SJSA1 (cell line): Measurements from ENCODE around the gene WWOX. TPM values are rescaled to one million over a fixed set of nuclear protein-coding genes. Genes with fewer than 3 reads are reported as not detected.
"Not testable (repeated sequence)": the region's sequence is repeated elsewhere in the genome, so short reads cannot be mapped to it uniquely, and the experiment has no call there.

Experiments
- DNase-seq, 2 experiments: peaks; one replicate each; pipeline ENCODE4 v3.0.0-alpha.2; 2015 to 2020; ENCODE audit warnings: low spot score in 2 of 2, low read depth in 1 of 2
- H3K27ac ChIP-seq: fragments of 250-450 bp; sonication (Bioruptor Pico); 2 replicates; pipeline ENCODE4 v1.5.1; 2020; ENCODE audit warnings: mild to moderate bottlenecking, moderate library complexity
- H3K27me3 ChIP-seq: fragments of 250-450 bp; sonication (Bioruptor Pico); replicated peaks from 2 replicates; pipeline ENCODE4 v1.5.1; 2020; ENCODE audit warnings: mild to moderate bottlenecking, moderate library complexity
- H3K36me3 ChIP-seq: fragments of 250-450 bp; sonication (Bioruptor Pico); 2 replicates; pipeline ENCODE4 v1.5.1; 2020; ENCODE audit warnings: mild to moderate bottlenecking
- H3K4me1 ChIP-seq: fragments of 250-450 bp; sonication (Bioruptor Pico); replicated peaks from 2 replicates; pipeline ENCODE4 v1.6.1; 2021; ENCODE audit warnings: mild to moderate bottlenecking
- H3K4me3 ChIP-seq: fragments of 250-450 bp; sonication (Bioruptor Pico); 2 replicates; pipeline ENCODE4 v1.5.1; 2020; ENCODE audit warnings: mild to moderate bottlenecking
- H3K9me3 ChIP-seq: fragments of 250-450 bp; sonication (Bioruptor Pico); replicated peaks from 2 replicates; pipeline ENCODE4 v1.5.1; 2020; ENCODE audit warnings: mild to moderate bottlenecking
- total RNA-seq: library from RNA; depleted of rRNA; stranded (reverse); fragments of >200 nt; shearing (Covaris generic); gene quantifications from 2 replicates; pipeline ENCODE4 v1.2.3, GENCODE V29; 2014; rRNA removed

Gene WWOX
- 13.4 and 86.5 TPM in 2 replicates for total RNA-seq

GRCh38 chr16:78099271-78100111 lies at the start of gene WWOX:
Gene WWOX (plus strand): TSS chr16:78099654.
- 0 out of 2 replicates have a peak, but pooled peaks cover 2% of the 10 kb centered on the region for H3K36me3 ChIP-seq
- peak within 1 kb of the TSS; percentile 66 for H3K4me3 ChIP-seq
- peak within 1 kb of the TSS; percentile 34 for H3K27ac ChIP-seq
- peaks cover 6% of the 10 kb centered on the region; the same call in 1 of the 2 replicates for H3K27me3 ChIP-seq
- H3K4me1 ChIP-seq: peaks cover 10% of the 10 kb centered on the region
- DNase-seq: peak; percentile 98
- no peaks in the 10 kb centered on the region for H3K9me3 ChIP-seq

- Histone ChIP-seq H3K27me3 (peaks cover 6% of the 10 kb centered on the region), H3K4me1 (no peaks in the 10 kb centered on the region), H3K27ac (no peak overlapping the region), H3K9me3 (no peaks in the 10 kb centered on the region), H3K36me3 (no peaks in the 10 kb centered on the region), H3K4me3 (no peak overlapping the region)
- DNase-seq: no peak
These were observed 48.6 kb upstream of the WWOX start for GRCh38 chr16:78050734-78051400.

- H3K4me3 ChIP-seq: no peak overlapping the region
- H3K9me3 ChIP-seq: no peaks in the 10 kb centered on the region
- DNase-seq: no peak
- no peaks in the 10 kb centered on the region for H3K27me3 ChIP-seq
- no peaks in the 10 kb centered on the region for H3K4me1 ChIP-seq
- H3K36me3 ChIP-seq: no peaks in the 10 kb centered on the region
- H3K27ac ChIP-seq: no peak overlapping the region
These were observed 41.5 kb upstream of the WWOX start for GRCh38 chr16:78057803-78058564.

- H3K4me1 ChIP-seq: not testable (repeated sequence)
These were observed 39.6 kb upstream of the WWOX start for GRCh38 chr16:78059806-78060205.

GRCh38 chr16:78060295-78060694 lies 39.2 kb upstream of the WWOX start:
- H3K36me3 ChIP-seq: no peaks in the 10 kb centered on the region
- H3K27ac ChIP-seq: no peak overlapping the region
- H3K4me1 ChIP-seq: no peaks in the 10 kb centered on the region
- no peak for DNase-seq
- H3K9me3 ChIP-seq: no peaks in the 10 kb centered on the region
- H3K4me3 ChIP-seq: no peak overlapping the region
- peaks cover 4% of the 10 kb centered on the region; the same call in 1 of the 2 replicates for H3K27me3 ChIP-seq

More at GRCh38 chr16:78059806-78060205, 39.6 kb upstream of the WWOX start:
- not testable (repeated sequence) for H3K36me3 ChIP-seq, H3K9me3 ChIP-seq, H3K27ac ChIP-seq, H3K27me3 ChIP-seq, DNase-seq, H3K4me3 ChIP-seq

- H3K36me3 ChIP-seq: no peaks in the 10 kb centered on the region
- no peak overlapping the region for H3K27ac ChIP-seq
- H3K27me3 ChIP-seq: peaks cover 4% of the 10 kb centered on the region; the same call in 1 of the 2 replicates
- no peak for DNase-seq
- no peaks in the 10 kb centered on the region for H3K9me3 ChIP-seq
- H3K4me1 ChIP-seq: no peaks in the 10 kb centered on the region
- no peak overlapping the region for H3K4me3 ChIP-seq
These were observed 38.6 kb upstream of the WWOX start for GRCh38 chr16:78060809-78061208.

- Histone ChIP-seq H3K4me3 (no peak overlapping the region), H3K27ac (no peak overlapping the region), H3K36me3 (no peaks in the 10 kb centered on the region), H3K27me3 (peaks cover 4% of the 10 kb centered on the region; the same call in 1 of the 2 replicates), H3K9me3 (no peaks in the 10 kb centered on the region), H3K4me1 (no peaks in the 10 kb centered on the region)
- no peak for DNase-seq
These were observed 34.1 kb upstream of the WWOX start for GRCh38 chr16:78065319-78065718.

- no peaks in the 10 kb centered on the region for H3K4me1 ChIP-seq
- DNase-seq: no peak
- no peak overlapping the region for H3K4me3 ChIP-seq
- no peak overlapping the region for H3K27ac ChIP-seq
- no peaks in the 10 kb centered on the region for H3K9me3 ChIP-seq
- H3K36me3 ChIP-seq: no peaks in the 10 kb centered on the region
- H3K27me3 ChIP-seq: no peaks in the 10 kb centered on the region
These were observed 29.5 kb upstream of the WWOX start for GRCh38 chr16:78069913-78070312.

GRCh38 chr16:78072275-78072674 lies 27.2 kb upstream of the WWOX start:
- Histone ChIP-seq H3K36me3 (no peaks in the 10 kb centered on the region), H3K27me3 (no peaks in the 10 kb centered on the region), H3K9me3 (no peaks in the 10 kb centered on the region), H3K27ac (no peak overlapping the region), H3K4me1 (no peaks in the 10 kb centered on the region), H3K4me3 (no peak overlapping the region)
- DNase-seq: no peak

GRCh38 chr16:78075800-78076199 lies 23.7 kb upstream of the WWOX start:
- DNase-seq: no peak
- no peaks in the 10 kb centered on the region for H3K9me3 ChIP-seq
- no peaks in the 10 kb centered on the region for H3K36me3 ChIP-seq
- H3K27ac ChIP-seq: no peak overlapping the region
- no peaks in the 10 kb centered on the region for H3K4me1 ChIP-seq
- no peak overlapping the region for H3K4me3 ChIP-seq
- no peaks in the 10 kb centered on the region for H3K27me3 ChIP-seq

GRCh38 chr16:78081341-78081740 lies 18.1 kb upstream of the WWOX start:
- Histone ChIP-seq H3K4me3 (no peak overlapping the region), H3K36me3 (no peaks in the 10 kb centered on the region), H3K9me3 (no peaks in the 10 kb centered on the region), H3K27ac (no peak overlapping the region), H3K27me3 (no peaks in the 10 kb centered on the region), H3K4me1 (no peaks in the 10 kb centered on the region)
- no peak for DNase-seq

GRCh38 chr16:78091419-78091818 lies 8.0 kb upstream of the WWOX start:
- no peaks in the 10 kb centered on the region for H3K4me1 ChIP-seq
- no peak for DNase-seq
- no peak overlapping the region for H3K4me3 ChIP-seq
- no peaks in the 10 kb centered on the region for H3K9me3 ChIP-seq
- peaks cover 12% of the 10 kb centered on the region; the same call in 1 of the 2 replicates for H3K27me3 ChIP-seq
- H3K36me3 ChIP-seq: no peaks in the 10 kb centered on the region
- no peak overlapping the region for H3K27ac ChIP-seq

GRCh38 chr16:78092758-78093157 lies 6.7 kb upstream of the WWOX start:
- Histone ChIP-seq H3K27me3 (peaks cover 12% of the 10 kb centered on the region; the same call in 1 of the 2 replicates), H3K9me3 (no peaks in the 10 kb centered on the region), H3K27ac (no peak overlapping the region), H3K4me1 (no peaks in the 10 kb centered on the region), H3K4me3 (no peak overlapping the region), H3K36me3 (no peaks in the 10 kb centered on the region)
- no peak for DNase-seq
